GM21786 (cell line): Measurements from ENCODE around the gene SEC24B.
"Not testable (repeated sequence)": the region's sequence is repeated elsewhere in the genome, so short reads cannot be mapped to it uniquely, and the experiment has no call there.

Experiments
- ATAC-seq: cut with Tn5 transposase; IDR thresholded peaks from one replicate; pipeline ENCODE4 v1.9.1; 2021; ENCODE audit not compliant: unreplicated experiment

SEC24B gene

DNA sequence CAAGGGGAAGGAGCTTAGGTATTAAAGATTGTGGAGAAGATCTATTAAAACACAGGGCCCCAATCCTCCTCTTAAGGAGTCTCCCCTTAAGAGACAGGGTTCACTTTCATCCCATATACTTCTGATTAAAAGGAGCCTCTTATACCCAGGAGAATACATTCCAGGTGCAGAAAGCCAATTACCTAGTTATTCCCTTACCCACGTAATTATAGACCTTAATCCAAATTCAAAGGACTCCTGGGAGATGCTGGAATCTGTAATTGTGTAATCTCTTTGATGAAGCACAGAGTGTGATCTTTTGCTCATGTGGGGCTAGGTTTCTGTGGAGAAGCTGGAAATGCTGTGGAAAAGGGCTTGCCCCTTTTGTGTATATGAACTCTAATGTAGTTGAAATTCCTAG is 1.4 kb upstream of the SEC24B start:
- ATAC-seq, result no peak

DNA sequence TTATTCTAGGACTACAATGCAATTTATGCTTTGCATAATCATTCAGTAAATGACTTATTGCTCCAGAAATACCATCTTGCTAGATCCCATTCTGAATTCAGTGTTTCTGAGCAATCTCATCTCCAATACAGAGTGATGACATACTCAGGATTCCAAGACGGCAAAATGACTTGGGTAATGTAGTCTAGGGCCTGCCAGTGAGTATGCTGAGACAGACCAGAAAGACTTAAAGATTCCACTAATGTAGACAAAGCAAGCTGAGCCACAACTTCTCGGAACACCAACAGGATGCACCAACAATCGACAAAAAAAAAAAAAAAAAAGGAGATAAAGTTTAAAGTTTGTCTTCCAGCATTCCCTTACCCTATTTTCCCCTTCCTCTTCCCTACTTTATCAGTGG is 919 bp upstream of the SEC24B start:
- no peak for ATAC-seq

DNA sequence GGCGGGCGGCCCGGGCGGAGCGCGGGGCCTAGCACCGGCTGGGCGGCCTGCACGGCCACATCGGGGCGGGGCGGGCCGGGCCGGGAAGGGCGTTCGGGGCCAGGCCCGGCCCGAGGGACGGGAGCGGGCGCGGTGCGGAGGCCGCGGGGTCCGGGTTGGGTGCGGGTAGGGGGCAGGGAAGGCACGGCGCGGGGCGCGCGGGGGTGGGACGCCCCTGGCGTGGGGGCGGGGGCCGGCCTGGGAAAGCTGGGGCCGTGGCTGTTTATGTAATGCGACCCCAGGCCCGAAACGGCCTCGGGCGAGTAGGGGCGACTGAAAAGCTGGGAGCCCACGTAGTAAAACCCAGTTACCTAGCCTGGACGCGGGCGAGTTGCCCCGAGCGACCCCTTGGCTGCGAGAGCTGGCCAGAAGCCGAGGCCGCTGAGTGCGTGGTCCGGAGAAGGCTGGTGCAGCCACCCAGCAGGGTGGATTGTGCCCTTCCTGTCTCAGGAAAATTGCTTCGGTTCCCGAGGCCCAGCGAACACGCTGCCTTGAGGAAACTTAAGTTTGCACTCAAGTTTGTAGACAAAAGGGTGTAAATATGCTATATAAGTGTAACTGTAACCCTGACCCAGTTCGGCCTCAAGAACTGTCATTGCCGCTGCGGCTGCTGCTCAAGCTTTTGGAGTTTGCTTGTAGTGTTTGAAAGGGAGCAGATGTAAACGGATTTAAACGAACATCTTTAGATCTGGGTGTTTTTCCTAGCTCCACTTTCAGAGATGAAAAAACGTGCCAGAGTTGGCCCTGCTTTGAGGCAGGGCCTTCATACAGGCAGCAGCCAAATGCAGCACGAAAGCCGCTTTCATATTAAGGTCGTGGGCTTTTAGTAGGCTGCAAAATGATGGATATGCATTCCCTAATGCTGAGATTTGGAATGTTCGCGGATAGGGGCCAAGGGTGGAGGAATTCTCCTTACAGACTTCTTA is 674 bp downstream of the SEC24B start:
- ATAC-seq, result peak; percentile 31

DNA sequence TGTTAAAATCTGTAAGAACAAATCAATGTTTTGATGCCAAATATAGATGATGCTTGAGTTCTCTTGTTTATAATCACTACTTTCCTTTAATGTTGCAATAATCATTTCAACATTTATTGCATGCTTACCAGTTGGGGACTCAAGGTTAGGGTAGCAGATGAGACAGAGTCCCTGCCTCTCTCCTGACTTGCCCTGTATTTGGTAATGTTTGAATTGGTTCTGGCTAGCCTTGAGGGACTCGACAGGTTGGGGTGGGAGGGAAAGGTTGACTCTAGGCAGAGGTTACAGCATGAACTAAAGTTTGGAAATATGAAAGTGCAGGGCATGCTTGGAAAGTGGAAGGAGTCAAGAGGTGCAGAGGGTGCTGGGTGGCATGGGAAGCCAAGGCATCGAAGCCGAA is 2.0 kb downstream of the SEC24B start:
- no peak for ATAC-seq

DNA sequence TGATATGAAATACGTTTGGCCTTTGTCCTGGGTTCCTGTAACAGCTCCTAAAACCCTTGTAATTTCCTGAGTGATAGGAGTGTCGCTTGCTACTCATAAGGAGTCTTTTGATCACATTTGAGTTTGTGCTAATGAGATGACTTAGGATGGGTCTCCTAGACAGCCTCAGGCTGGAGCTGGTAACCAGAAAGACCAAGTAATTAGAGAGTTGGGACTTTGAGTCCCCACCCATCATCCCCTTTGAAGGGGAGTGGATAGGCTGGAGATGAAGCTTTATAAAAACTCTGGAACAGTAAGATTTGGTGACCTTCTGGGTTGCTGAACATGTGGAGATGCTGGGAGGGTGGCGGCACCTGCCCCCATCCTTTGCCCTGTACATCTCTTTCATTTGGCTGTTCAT is 2.9 kb downstream of the SEC24B start:
- no peak for ATAC-seq

DNA sequence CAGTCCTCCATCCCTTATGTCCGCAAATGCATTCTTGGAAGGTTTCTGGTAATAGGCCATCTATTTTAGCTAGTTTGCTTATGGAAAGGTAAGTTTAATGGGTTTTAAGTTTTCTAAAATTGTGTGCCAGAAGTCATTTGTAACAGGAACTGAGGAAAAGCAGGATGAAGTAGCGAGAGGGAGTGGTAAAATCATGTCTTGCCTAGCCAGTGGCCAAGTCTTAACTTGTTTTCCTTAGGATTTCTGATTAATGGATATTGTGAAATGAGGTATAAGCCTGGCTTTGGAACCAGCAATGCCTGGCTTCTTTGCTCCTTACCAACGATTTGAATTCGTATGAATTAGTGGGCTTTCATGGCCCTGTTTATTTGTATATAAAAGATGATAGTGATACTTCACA is 7.3 kb downstream of the SEC24B start:
- no peak for ATAC-seq

DNA sequence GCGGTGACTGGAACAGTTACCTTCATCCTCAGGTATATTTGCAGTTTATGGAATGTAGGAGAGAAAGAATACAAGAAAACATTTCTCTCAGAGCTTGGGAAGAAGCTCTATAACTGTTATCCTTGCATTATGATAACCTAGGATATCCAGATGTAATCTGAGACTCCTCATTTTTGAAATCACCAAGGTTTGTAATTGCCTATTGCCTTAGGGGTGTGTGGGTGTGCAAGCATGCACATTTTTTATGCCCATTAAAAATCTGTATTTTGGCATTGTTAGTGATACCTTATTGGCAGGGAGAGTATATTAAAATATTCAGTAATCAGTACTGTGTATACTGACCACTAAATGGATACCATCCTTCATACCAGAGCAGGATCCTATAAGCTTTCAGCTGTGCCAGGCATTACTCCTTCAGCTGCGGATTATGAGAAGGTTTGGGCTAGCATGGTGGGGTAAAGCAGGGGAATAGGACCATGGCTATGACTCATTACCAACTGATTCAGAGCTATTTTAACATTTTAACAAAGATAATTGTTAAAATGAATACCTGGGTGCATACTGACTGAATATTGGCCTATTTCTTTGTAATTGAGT is 8.3 kb downstream of the SEC24B start:
- ATAC-seq, result no peak

DNA sequence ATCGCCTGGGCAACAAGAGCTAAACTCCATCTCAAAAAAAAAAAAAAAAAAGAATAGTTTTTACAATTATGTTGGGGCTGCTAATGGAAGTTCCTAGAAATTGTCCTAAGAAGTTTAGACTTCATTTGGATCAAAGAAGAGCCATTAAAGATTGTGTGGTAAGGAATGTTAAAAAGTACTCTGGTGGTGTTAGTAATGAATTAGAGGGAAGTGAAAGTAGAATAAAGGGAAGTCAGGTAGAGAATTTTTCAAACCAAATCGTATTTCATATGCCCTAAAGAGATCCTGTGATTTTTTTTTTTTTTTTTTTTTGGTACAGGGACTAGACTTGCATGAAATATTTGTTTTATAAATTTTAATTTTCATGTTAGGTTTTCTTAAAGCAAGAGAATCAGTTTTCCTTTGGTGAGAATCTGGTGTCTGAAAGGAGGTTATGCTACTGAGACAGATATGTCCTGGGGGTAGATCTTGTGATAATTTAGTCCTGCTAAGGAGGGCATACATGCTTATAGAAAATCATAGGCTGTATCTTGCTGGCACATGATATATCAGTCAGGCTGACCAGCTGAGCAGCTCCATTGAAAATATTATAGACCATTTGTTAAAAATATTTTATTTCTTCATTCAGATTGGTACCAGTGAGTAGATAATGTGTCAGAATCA is 10.7 kb downstream of the SEC24B start:
- ATAC-seq, result peak; percentile 75

DNA sequence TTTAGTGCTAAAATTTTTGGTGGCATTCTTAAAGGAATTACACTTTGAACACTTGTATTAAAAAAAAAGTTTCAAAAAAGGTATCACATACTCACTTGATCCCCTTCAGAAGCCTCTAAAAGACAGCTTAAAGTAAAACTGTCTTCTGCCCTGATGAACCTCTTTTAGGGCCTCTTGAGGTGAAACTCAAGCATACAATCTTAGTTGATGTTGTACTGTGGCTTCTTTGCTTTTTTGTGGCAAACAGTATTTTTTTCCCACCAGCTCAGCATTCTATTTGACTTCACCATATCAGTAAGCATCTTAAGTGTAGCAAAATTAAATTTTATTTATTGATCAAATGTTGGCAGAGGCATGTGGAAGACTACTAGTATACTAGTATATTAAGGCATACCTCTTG is 13.7 kb downstream of the SEC24B start:
- no peak for ATAC-seq

DNA sequence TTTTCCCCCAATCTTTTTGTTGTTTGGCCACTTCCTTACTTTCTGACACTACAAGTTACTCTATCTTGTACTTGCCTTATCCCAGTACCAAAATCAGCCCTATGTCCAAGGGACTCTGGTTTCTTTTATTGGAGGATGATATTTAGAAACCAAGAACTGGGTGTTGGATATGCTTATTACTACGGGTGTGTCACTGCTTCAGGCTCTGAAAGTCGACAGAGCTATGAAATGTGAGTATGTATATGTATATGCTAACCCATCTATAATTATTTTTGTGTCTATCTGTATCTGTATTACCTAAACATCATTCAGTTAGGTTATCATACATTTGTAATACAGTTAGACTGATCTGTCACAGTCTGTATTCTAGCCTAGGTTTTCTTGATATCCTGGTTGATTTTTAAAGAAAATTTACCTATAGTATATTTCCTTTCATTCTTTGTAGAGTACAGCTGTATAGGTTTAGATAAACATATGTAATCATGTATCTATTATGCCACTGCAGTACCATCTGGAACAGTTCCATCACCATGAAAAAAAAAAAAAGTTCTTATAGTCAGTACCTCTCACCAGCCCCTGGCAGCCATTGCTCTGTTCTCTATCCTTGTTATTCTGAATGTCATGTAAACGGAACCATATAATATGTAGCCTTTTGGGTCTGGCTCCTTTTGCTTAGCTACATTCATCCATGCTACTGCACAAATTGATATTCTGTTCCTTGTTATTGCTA is 18.1 kb downstream of the SEC24B start:
- ATAC-seq, result no peak

DNA sequence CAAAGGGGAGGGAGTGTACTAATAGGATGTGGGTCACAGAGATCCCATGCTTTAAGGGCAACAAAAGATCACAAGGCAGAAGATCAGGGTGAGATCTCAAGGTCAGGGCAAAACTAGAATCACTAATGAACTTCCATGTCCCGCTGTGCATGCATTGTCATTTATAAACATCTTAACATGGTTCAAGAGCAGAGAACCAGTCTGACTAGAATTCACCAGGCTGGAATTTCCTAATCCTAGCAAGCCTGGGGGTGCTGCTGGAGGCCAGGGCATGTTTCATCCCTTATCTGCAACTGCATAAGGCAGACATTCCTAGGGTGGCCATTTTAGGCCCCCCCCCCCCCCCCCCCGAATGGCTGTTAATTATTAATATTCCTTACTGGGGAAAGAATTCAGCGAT is 19.5 kb downstream of the SEC24B start:
- not testable (repeated sequence) for ATAC-seq

DNA sequence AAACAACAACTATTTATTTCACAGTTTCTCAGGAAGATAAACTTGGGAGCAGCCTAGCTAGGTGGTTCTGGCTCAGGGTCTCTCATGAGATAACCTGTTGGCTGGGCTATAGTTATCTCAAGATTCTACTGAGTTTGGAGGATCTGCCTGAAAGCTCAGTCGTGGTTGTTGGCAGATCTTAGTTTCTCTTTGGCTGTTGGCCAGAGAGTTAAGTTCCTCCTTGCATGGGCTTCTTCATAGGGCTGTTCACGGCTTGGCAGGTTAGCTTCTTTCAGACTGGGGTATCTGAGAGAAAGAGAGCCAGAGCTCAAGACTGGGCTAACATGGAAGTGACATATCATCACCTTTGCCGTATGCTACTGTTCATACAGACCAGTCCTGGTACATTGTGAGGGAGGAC is 28.7 kb downstream of the SEC24B start:
- peak; percentile 78 for ATAC-seq

DNA sequence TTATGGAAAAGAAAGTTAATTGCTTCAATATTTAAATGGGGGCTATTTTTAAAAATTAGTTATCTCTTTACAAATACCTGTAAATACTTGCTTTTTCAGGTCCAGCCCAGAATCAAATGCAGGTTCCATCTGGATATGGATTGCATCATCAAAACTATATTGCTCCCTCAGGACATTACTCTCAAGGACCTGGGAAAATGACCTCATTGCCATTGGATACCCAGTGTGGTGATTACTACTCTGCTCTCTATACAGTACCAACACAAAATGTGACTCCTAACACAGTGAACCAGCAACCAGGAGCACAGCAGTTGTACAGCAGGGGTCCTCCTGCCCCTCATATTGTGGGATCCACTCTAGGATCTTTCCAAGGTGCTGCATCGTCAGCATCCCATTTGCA is 29.2 kb downstream of the SEC24B start:
- no peak for ATAC-seq

DNA sequence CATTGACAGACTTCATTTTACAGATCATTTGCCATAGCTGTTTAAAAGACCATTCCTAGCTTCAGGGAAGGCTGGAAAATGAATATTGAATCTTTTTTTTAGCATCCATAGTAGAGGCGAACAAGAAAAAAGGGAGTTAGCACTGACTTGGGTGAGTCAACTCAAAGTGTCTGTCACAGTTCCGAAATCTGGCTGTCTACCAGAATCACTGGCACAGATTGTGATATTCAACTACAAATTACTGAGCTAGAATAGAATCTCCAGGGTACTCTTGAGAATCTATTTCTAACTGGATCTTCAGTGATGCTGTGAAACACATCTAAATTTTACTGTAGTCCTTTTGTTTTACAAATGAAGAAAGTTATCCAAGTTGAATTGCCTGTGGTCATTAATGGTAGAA is 31.5 kb downstream of the SEC24B start:
- no peak for ATAC-seq

DNA sequence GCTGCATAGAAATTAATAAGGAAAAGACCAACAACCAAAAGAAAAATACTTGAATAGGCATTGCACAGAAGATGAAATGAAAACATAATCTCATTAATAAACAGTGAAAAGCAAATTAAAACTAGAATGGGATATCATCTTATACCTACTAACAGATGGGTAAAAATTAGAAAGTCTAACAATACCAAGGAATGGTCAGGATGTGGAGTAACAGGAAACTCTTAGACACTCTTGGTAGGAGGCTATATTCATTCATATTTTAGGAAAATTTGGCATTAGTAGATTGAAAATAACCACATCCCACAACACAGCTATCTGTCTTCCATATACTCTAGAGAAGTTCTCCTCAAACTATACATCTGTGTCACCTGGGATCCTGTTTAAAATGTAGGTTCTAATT is 36.3 kb downstream of the SEC24B start:
- no peak for ATAC-seq

DNA sequence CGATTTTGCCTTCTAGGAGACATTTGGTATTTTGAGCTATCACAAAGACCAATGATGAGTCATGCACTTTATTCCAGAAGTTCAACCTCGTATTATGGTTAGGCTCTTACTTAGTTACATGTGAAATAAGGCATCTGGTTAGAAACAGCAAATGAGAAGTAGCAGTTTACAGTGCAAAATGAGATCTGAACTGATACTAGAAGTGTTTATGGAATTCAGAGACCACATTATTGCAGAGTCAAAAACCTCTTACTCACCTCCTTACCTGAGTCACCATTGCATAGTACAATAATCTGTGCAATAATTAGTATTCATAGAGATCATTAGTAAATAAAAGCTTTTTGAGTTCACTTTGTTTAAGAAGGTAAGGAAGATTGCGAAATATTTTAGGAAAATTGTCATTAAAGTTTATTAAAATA is 38.7 kb downstream of the SEC24B start:
- no peak for ATAC-seq

DNA sequence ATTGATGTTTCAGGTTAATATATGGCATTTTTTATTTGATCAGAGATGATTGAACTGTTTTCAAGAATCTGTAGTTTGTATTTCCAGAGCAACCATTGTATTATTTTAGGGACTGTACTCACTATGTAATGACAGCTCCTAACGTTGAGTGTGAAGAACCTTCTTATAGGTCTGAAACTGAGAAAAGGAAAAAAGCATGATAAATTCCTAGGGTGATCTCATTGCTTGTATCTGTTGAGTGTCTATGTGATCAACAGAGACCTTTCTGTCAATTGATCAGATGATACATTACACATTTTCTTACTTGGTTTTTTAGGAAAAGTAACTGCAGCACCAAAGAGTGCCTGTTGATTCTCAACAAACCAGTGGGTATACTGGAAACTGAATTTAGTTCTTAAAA is 40.2 kb downstream of the SEC24B start:
- ATAC-seq, result no peak

DNA sequence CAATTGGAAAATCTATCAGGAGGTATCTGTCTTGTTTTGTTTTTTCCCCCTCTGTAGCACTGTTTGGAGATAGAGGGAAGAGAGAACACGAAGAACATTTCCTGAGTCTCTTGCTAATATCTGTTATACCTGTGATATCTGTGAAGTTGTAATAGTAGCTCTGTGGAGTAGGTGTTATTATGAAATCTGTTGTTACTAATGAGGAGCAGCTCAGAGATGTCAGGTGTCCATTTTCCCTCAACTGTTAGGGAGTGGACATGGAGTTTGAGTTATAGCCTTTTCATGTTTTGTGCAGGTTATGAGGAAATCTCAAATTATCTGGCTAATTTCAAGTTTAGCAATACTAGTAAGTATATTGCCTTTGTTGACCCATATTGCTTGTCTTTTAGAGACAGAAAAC is 52.4 kb downstream of the SEC24B start:
- ATAC-seq, result no peak

DNA sequence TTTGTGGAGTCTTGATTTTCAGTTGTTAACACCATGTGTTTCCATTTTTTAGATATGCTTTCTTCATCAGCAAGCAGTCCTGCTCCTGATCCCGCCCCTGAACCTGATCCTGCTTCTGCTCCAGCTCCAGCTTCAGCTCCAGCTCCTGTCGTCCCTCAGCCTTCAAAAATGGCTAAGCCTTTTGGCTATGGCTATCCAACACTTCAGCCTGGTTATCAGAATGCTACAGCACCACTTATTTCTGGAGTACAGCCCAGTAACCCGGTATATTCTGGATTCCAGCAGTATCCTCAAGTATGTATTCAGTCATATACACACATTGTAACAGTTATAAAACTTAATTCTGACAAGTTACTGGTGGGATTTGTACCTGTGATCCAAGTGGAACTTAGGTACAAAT is 60.9 kb downstream of the SEC24B start:
- no peak for ATAC-seq

DNA sequence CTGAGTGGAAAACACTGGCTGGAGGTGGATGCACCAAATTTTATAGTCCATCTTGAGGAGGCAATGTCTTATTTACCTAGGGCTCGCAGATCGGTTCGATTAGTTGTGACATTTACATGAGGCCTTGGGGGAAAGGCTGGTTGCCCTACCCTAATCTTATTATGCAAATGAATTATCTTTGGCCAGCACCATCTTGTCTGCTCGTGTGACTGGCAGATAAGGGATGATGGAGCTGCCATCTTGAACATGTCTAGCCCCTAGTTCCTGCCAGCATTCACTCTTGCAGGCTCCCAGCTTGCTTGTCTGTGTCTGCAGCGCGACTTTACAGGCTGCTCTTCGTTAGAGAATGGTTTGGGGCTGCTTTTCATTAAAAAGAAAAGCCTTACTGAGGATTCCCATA is 61.9 kb downstream of the SEC24B start:
- ATAC-seq, result no peak

DNA sequence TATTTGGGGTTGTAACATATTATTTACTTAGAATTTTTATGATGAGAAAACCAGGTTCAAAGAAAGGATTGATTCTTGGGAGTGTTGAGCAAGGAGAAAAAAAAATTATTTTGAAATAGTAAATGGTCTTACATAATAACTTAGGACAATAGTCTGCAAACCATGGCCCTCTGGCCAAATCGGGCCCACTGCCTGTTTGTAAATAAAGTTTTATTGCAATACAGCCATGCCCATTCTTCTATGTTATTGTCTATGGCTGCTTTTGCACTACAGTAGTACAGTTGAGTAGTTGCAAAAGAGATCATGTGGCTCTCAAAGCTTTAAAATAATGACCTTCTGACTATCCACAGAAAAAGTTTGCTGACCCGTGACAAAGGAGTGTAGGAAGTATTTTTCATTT is 63.3 kb downstream of the SEC24B start:
- no peak for ATAC-seq
